Measurements from ENCODE around the gene KLK10. TPM values are rescaled to one million over a fixed set of nuclear protein-coding genes. Genes with fewer than 3 reads are reported as not detected.

Gene KLK10
- not detected for polyA plus RNA-seq (2012; ENCODE audit: insufficient read depth, insufficient read length, low read depth)

DNA sequence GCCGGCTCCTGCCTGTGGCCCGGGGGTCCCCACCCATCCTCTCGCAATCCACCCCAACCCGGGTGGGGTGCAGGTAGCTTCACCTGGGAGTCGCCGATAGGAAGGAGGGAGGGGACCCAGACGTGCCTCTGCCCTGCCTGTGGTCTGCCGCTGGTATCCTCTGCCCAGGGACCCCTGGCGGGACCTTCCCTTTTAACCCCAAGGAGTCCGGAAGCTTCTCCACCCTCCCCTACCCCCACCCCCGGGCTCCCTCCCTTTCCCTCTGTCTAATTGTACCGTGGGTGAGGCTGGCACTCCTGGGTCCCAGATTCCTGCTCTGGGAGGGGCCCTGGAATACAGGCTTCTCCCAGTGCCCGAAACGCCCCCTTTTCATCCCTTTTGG, at the start of gene KLK10:
Gene KLK10, minus strand, starts transcription at position 166 of the 382 bp plus-strand sequence. CDS start 579 bp downstream, outside the sequence.
- Histone ChIP-seq H3K4me3 (ENCODE audit: low read depth, low read length) (no peak within 1 kb of the TSS), H3K36me3 (no peaks in the 10 kb centered on the region), H3K27me3 (peaks cover 65% of the 10 kb centered on the region), H3K4me1 (no peaks in the 10 kb centered on the region), H3K9me3 (no peaks in the 10 kb centered on the region)
- TF ChIP-seq, protein P1, sequence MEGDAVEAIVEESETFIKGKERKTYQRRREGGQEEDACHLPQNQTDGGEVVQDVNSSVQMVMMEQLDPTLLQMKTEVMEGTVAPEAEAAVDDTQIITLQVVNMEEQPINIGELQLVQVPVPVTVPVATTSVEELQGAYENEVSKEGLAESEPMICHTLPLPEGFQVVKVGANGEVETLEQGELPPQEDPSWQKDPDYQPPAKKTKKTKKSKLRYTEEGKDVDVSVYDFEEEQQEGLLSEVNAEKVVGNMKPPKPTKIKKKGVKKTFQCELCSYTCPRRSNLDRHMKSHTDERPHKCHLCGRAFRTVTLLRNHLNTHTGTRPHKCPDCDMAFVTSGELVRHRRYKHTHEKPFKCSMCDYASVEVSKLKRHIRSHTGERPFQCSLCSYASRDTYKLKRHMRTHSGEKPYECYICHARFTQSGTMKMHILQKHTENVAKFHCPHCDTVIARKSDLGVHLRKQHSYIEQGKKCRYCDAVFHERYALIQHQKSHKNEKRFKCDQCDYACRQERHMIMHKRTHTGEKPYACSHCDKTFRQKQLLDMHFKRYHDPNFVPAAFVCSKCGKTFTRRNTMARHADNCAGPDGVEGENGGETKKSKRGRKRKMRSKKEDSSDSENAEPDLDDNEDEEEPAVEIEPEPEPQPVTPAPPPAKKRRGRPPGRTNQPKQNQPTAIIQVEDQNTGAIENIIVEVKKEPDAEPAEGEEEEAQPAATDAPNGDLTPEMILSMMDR (IDR thresholded peaks at IDR 0.05; ENCODE audit: low read depth, low read length) = no peak
- DNase-seq = no peak

DNA sequence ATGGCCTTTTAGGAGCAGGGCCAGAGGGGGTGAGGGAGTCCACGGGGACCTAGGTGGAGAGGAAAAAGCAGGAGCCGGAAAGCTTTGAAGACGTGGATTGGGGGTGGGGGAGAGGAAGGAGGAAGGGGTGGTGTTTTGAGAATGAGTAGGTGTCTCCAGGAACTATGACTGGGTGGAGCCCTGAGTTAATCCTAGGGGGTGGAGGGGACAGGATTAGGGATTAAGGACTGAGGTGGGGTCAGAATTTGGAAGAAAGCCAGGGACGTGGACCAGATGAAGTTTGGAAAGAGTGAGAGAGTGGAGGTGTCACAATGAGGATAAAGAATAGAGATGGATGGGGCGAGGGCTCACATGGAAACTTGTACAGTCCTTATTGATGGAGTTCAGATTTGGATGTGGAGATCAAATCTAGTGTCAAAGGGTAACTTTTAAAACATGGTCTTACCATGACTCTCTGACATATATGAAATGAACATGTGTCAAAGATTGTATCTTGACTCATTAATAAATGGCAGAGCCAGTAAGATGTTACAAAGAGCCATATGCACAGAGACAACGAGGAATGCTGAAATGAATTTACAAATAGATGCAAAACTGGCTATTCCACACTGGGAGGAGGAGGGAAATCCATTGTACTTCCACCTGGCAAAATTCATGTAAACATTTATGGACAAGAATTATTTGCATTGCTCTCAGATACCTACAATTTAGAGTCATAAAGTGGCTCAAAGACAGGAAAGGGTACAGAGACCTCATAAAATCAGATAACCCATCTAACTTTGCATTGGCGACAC, 47.1 kb upstream of the KLK10 start:
- Histone ChIP-seq H3K27me3 (peaks cover 34% of the 10 kb centered on the region), H3K36me3 (no peaks in the 10 kb centered on the region), H3K9me3 (no peaks in the 10 kb centered on the region; the same call in 1 of the 2 replicates), H3K4me1 (no peaks in the 10 kb centered on the region), H3K4me3 (ENCODE audit: low read depth, low read length) (no peak overlapping the region)
- DNase-seq = no peak
- TF ChIP-seq, protein P1 (IDR thresholded peaks at IDR 0.05; ENCODE audit: low read depth, low read length) = no peak

DNA sequence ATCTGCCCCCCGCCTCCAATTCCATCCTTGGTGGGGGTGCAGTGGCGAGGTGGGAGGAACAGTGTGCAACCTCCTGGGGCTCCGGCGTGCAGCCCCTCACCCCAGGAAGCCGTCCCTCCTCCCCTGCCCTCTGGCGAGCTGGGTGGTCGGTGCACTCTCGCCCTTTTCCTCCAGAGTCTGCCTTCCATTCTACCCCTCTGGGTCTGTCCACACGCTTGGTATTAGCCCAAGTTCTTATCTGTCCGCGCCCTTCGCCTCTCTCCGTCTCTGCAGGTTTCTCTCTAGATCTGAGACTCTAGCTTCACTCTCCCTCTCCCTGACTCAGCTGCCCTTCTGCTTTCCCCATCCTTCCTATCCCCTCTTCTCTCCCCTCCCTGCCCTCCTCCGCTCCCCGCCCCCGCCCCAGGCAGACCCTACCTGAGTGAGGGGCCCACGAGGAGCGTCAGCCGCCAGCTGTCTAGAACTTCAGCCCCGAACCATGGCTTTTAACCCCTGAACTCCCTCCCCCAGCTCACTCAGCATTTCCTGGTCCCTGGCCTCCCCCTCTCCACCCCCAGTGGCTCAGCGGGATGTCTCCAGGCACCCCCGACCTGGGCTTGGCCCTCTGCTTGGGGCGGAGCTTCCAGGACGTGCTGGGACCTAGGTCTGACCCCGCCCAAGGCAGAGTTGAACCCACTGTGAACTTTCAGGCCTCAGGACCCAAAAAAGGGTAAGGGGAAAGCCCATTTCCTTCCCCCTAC, 45.9 kb upstream of the KLK10 start:
- TF ChIP-seq, protein P1 (IDR thresholded peaks at IDR 0.05; ENCODE audit: low read depth, low read length) = no peak
- Histone ChIP-seq H3K36me3 (no peaks in the 10 kb centered on the region), H3K4me1 (no peaks in the 10 kb centered on the region), H3K27me3 (peaks cover 34% of the 10 kb centered on the region), H3K9me3 (no peaks in the 10 kb centered on the region; the same call in 1 of the 2 replicates), H3K4me3 (ENCODE audit: low read depth, low read length) (no peak overlapping the region)
- no peak for DNase-seq

DNA sequence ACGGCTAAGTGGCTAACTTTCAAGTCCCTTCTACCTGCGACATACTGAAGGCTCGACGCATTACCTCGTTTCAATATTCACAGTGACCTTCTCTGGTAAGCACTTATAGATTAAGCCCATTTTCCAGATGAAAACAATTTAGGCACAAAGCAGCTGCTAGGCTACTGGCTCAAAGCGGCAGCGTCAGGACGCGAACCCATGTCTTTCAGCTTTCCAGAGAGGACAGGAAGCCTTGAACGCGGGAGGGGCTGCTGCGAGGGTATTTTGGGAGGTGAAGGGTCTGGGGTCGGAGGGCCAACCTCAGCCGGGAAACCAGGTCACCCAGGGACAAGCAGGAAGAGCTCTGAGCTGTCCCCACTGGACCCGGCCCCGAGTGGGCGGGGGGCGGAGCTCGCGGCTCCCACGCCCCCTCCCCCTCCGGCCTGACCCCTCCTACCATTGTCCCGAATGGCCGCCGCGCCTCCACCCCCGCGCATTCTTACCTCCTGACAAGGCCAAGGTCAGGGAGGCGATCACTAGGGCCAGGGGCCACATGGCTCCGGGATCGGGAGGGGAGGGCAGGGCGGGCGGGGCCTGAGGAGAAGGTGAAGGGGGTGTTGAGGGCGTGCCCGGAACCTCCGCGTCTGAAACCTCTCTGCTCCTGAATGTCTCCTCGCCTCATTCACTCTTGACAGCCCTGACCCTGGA, 45.2 kb upstream of the KLK10 start, which contains the start of gene KLK13:
Gene KLK13, minus strand, starts transcription at position 559 of the 687 bp plus-strand sequence. Its CDS starts 25 bp downstream, at position 534.
- H3K27me3 ChIP-seq = peaks cover 34% of the 10 kb centered on the region
- H3K9me3 ChIP-seq = no peaks in the 10 kb centered on the region; the same call in 1 of the 2 replicates
- DNase-seq = no peak
- H3K4me1 ChIP-seq = no peaks in the 10 kb centered on the region
- no peaks in the 10 kb centered on the region for H3K36me3 ChIP-seq
- TF ChIP-seq, protein P1 (IDR thresholded peaks at IDR 0.05; ENCODE audit: low read depth, low read length) = no peak
- no peak within 1 kb of the TSS for H3K4me3 ChIP-seq (ENCODE audit: low read depth, low read length)

- no peak for DNase-seq
- peaks cover 34% of the 10 kb centered on the region for H3K27me3 ChIP-seq
- H3K36me3 ChIP-seq = no peaks in the 10 kb centered on the region
- no peak overlapping the region for H3K4me3 ChIP-seq (ENCODE audit: low read depth, low read length)
- H3K9me3 ChIP-seq = no peaks in the 10 kb centered on the region; the same call in 1 of the 2 replicates
- TF ChIP-seq, protein P1 (IDR thresholded peaks at IDR 0.05; ENCODE audit: low read depth, low read length) = no peak
- H3K4me1 ChIP-seq = no peaks in the 10 kb centered on the region
These were observed 44.2 kb upstream of the KLK10 start for GRCh38 chr19:51063664-51064063.
